NT2/D1 (cell line): Measurements from ENCODE around the gene CYP2W1.
"Not testable (repeated sequence)": the region's sequence is repeated elsewhere in the genome, so short reads cannot be mapped to it uniquely, and the experiment has no call there.

ENCODE experiments used
- YY1 ChIP-seq: IDR thresholded peaks from 2 replicates; pipeline ENCODE4 v1.6.1; 2011; ENCODE audit not compliant: insufficient read length, insufficient read depth
- ZNF274 ChIP-seq: IDR thresholded peaks from 2 replicates; pipeline ENCODE4 v1.6.1; 2011; ENCODE audit warnings: mild to moderate bottlenecking, low read depth, low read length

DNA sequence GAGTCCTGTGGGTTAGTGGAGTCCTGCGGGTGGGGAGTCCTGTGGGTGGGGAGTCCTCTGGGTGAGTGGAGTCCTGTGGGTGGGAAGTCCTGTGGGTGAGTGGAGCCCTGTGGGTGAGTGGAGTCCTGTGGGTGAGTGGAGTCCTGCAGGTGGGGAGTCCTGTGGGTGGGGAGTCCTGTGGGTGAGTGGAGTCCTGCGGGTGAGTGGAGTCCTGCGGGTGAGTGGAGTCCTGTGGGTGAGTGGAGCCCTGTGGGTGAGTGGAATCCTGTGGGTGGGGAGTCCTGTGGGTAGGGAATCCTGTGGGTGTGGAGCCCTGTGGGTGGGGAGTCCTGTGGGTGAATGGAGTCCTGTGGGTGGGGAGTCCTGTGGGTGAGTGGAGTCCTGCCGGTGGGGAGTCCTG lies 19.0 kb downstream of the CYP2W1 start:
- TF ChIP-seq ZNF274, YY1: not testable (repeated sequence)
